ENCODE data around the gene LHX8. TPM values are rescaled to one million over a fixed set of nuclear protein-coding genes. Genes with fewer than 3 reads are reported as not detected.
A peak's percentile ranks its signal among the peaks of the same experiment; 100 is the strongest.

Gene LHX8
- total RNA-seq, 1 experiment from 2014 or later, result not detected

- DNase-seq, result peak; percentile 45
- H3K36me3 ChIP-seq (replicated peaks; ENCODE audit: control insufficient read depth, insufficient read depth, low read length), result no peaks in the 10 kb centered on the region
- peaks cover 71% of the 10 kb centered on the region for H3K27me3 ChIP-seq (ENCODE audit: control insufficient read depth, insufficient read depth, low read length)
- H3K4me3 ChIP-seq (ENCODE audit: insufficient read depth, low read depth, low read length), result no peak overlapping the region
Observed at GRCh38 chr1:75127916-75128717, 6.1 kb upstream of the LHX8 start.

GRCh38 chr1:75129660-75129982, 4.6 kb upstream of the LHX8 start:
- Histone ChIP-seq H3K27me3 (ENCODE audit: control insufficient read depth, insufficient read depth, low read length) (peaks cover 86% of the 10 kb centered on the region), H3K4me3 (ENCODE audit: insufficient read depth, low read depth, low read length) (no peak overlapping the region), H3K36me3 (replicated peaks; ENCODE audit: control insufficient read depth, insufficient read depth, low read length) (no peaks in the 10 kb centered on the region)
- peak; percentile 40 for DNase-seq

DNA sequence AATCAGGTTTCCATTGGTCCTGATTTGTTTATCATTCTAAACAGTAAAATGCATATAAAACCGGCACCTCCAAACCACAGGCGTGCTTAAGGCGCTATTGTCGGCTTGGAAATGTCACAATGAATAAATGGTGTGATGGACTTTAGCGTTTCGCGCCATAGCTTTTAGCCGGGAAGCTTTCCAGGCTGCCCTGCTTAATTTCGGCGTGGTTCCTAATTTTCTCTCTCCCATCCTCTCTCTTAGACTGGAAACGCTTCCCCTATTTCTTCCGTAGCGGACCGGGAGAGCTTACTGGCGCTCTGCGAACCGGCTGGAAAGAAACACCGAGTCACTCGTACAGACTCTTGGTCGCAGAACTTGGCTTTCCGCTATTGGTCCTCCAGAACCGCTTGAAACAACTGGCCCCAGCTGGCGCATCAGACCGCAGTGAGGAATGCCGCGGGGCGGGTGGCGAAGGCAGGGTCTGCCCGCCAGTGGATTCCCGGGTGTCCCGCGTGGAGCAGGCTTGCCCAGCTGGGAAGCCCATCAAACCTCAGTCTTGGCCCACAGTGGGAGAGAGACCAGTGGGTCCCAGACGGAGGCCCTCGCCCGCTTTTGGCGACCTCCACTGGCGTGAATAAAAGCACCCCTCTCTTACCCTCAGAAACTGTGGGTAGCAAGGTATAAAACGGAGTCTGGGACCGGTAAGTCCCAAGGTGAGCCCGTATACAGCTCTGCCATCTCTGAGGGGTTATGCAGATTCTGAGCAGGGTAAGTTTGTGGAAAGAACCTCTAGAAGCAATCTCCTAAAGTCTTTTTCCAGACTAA, 4.0 kb upstream of the LHX8 start:
- DNase-seq, result peak; percentile 69
- H3K4me3 ChIP-seq (ENCODE audit: insufficient read depth, low read depth, low read length), result no peak overlapping the region

GRCh38 chr1:75130865-75131564, 3.2 kb upstream of the LHX8 start:
- peaks cover 98% of the 10 kb centered on the region for H3K27me3 ChIP-seq (ENCODE audit: control insufficient read depth, insufficient read depth, low read length)
- peak; percentile 73 for DNase-seq
- no peaks in the 10 kb centered on the region for H3K36me3 ChIP-seq (replicated peaks; ENCODE audit: control insufficient read depth, insufficient read depth, low read length)
- H3K4me3 ChIP-seq (ENCODE audit: insufficient read depth, low read depth, low read length), result peak overlapping the region; percentile 16

More for the DNA sequence above, 4.0 kb upstream of the LHX8 start:
- H3K27me3 ChIP-seq (ENCODE audit: control insufficient read depth, insufficient read depth, low read length), result peaks cover 91% of the 10 kb centered on the region
- H3K36me3 ChIP-seq (replicated peaks; ENCODE audit: control insufficient read depth, insufficient read depth, low read length), result no peaks in the 10 kb centered on the region

DNA sequence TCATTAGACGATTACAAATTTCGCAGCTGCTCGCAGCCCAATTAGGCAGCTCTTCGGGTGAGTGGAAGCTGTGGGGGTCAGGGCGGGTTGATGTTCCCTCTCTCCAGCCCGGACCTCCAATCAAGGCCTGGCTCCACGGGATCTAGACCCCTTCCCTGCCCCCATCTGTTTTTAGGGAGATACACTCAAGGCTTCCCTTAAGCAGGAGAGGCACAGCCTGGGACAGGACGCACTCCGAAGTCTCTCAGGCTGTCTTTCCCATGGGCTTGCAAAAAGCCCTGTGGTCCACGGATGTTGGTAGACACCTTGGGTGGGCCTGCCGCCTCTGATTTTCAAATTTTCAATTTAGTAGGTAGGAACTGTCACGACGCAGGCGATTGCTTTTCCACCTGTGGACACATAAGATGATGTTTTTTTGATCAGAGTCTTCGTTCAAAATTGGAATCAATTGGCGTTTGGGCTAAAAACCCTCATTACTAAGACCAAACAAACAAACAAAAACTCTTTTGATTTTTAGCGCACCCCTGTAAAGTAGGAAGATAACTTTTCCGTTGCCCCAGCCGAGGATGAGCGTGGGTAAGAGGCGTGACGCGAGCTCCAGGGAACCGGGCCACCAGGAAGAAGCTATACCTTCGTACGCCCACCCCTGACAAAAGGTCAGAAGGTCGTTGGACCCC, 2.5 kb upstream of the LHX8 start:
- peak; percentile 49 for DNase-seq
- Histone ChIP-seq H3K27me3 (ENCODE audit: control insufficient read depth, insufficient read depth, low read length) (peaks cover 96% of the 10 kb centered on the region), H3K36me3 (replicated peaks; ENCODE audit: control insufficient read depth, insufficient read depth, low read length) (no peaks in the 10 kb centered on the region), H3K4me3 (ENCODE audit: insufficient read depth, low read depth, low read length) (no peak overlapping the region)

GRCh38 chr1:75132242-75132811, 1.9 kb upstream of the LHX8 start:
- no peak overlapping the region for H3K4me3 ChIP-seq (ENCODE audit: insufficient read depth, low read depth, low read length)
- peaks cover 96% of the 10 kb centered on the region for H3K27me3 ChIP-seq (ENCODE audit: control insufficient read depth, insufficient read depth, low read length)
- peak; percentile 16 for DNase-seq
- no peaks in the 10 kb centered on the region for H3K36me3 ChIP-seq (replicated peaks; ENCODE audit: control insufficient read depth, insufficient read depth, low read length)

GRCh38 chr1:75132812-75133619, 1.2 kb upstream of the LHX8 start:
- no peaks in the 10 kb centered on the region for H3K36me3 ChIP-seq (replicated peaks; ENCODE audit: control insufficient read depth, insufficient read depth, low read length)
- H3K4me3 ChIP-seq (ENCODE audit: insufficient read depth, low read depth, low read length), result no peak overlapping the region
- H3K27me3 ChIP-seq (ENCODE audit: control insufficient read depth, insufficient read depth, low read length), result peaks cover 96% of the 10 kb centered on the region
- peak; percentile 11 for DNase-seq

DNA sequence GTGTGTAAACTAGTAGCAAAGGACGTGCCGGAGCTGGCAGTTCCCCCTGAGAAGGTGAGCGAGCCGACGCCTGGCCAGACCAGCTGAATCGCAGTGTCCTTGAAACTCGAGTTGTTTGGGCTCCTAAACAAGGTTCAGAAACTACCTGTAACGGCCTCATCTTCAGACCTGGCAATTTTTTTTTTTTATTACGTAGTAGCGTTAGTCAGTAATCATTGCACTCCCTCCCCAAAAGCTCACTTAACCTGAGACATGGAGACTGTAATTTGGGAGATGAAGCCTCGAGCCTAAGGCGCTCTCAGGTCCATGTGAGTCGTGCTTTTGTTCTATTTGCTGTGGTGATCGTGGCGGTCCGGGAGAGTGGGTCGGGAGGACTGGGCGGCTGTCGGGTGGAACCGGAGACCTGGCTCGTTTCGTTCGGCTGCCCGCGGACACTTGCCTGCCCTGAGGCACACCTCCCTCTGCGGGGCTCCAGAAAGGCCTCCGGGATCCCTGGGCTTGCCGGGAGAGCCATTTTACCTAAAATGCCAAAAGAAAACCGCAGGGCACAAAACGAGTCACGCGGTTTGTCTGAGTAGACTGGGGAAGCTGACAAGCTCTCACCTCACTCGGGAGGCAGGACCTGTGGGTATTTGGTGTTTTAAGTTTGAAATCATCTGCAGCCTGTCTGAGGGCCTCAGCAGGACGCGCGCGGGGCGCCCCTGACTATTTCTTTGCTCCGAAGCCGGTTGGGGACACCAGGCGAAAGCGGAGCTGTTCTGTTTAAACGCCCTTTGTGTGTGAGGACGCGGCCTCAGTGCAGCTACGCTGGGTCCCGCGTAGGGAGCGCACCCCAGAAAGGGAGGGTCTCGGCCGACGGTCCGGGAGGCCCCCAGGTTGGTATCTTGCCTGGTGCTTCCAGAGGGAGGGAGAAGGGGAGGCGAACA, 722 bp downstream of the LHX8 start:
- no peaks in the 10 kb centered on the region for H3K36me3 ChIP-seq (replicated peaks; ENCODE audit: control insufficient read depth, insufficient read depth, low read length)
- H3K4me3 ChIP-seq (ENCODE audit: insufficient read depth, low read depth, low read length), result peak overlapping the region; percentile 50
- DNase-seq, result peak; percentile 65
- H3K27me3 ChIP-seq (ENCODE audit: control insufficient read depth, insufficient read depth, low read length), result peaks cover 93% of the 10 kb centered on the region

DNA sequence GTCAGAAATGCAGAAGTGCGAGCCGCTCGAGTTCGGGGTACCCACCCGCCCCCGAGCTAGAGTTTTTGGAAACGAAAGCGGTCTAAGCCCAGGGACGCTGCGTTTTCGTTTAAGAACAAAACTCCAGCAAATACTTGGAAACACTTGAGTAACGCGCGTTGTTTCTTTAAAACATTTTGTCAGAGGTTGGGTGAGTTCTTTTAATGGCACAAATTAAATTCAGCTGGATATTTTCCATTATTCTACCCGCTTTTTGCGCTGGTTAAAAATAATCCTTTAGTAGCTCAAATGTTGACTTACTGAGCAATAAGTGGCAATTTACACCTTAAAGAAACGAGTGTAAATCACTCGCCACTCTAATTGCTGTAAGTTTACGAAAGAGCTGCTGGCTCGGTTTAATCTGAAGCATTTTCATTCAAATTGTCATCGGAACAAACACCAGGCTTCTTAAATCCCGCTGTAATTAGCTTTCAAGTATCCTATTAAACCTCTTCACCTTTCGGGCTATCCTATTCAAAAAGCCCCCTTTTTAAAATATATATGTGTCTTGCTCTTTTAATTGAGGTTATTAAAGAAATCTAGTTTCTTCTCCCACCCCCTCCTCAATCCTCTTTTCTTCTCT, 1.5 kb downstream of the LHX8 start:
- H3K27me3 ChIP-seq (ENCODE audit: control insufficient read depth, insufficient read depth, low read length), result peaks cover 88% of the 10 kb centered on the region
- DNase-seq, result no peak
- H3K4me3 ChIP-seq (ENCODE audit: insufficient read depth, low read depth, low read length), result peak overlapping the region; percentile 50
- H3K36me3 ChIP-seq (replicated peaks; ENCODE audit: control insufficient read depth, insufficient read depth, low read length), result no peaks in the 10 kb centered on the region

GRCh38 chr1:75136195-75136815, 2.1 kb downstream of the LHX8 start:
- H3K4me3 ChIP-seq (ENCODE audit: insufficient read depth, low read depth, low read length), result peak overlapping the region; percentile 50
- DNase-seq, result peak; percentile 78

GRCh38 chr1:75136921-75137641, 2.9 kb downstream of the LHX8 start:
- peak overlapping the region; percentile 50 for H3K4me3 ChIP-seq (ENCODE audit: insufficient read depth, low read depth, low read length)
- DNase-seq, result peak; percentile 64
- H3K27me3 ChIP-seq (ENCODE audit: control insufficient read depth, insufficient read depth, low read length), result peaks cover 77% of the 10 kb centered on the region
- H3K36me3 ChIP-seq (replicated peaks; ENCODE audit: control insufficient read depth, insufficient read depth, low read length), result no peaks in the 10 kb centered on the region

More at GRCh38 chr1:75136195-75136815, 2.1 kb downstream of the LHX8 start:
- Histone ChIP-seq H3K36me3 (replicated peaks; ENCODE audit: control insufficient read depth, insufficient read depth, low read length) (no peaks in the 10 kb centered on the region), H3K27me3 (ENCODE audit: control insufficient read depth, insufficient read depth, low read length) (peaks cover 84% of the 10 kb centered on the region)
